ENCODE measurements around the gene NFATC1.

The NFATC1 gene

GRCh38 chr18:79489051-79489898, 93.5 kb downstream of the NFATC1 start:
- TF ChIP-seq CTCF (conservative IDR thresholded peaks at IDR 0.05; ENCODE audit: low read depth, low read length) = no peak
- H3K4me3 ChIP-seq (ENCODE audit: low read length) = no peak overlapping the region
- no peak for DNase-seq (ENCODE audit: low read depth)

GRCh38 chr18:79489899-79490625, 94.3 kb downstream of the NFATC1 start:
- no peak for DNase-seq (ENCODE audit: low read depth)

GRCh38 chr18:79490626-79491041, 94.9 kb downstream of the NFATC1 start:
- no peak overlapping the region for H3K4me3 ChIP-seq (ENCODE audit: low read length)
- DNase-seq (ENCODE audit: low read depth) = no peak
- TF ChIP-seq CTCF (conservative IDR thresholded peaks at IDR 0.05; ENCODE audit: low read depth, low read length) = no peak

More at GRCh38 chr18:79489899-79490625, 94.3 kb downstream of the NFATC1 start:
- no peak overlapping the region for H3K4me3 ChIP-seq (ENCODE audit: low read length)
- no peak for TF ChIP-seq CTCF (conservative IDR thresholded peaks at IDR 0.05; ENCODE audit: low read depth, low read length)

GRCh38 chr18:79491081-79491551, 95.4 kb downstream of the NFATC1 start:
- no peak for DNase-seq (ENCODE audit: low read depth)
- no peak overlapping the region for H3K4me3 ChIP-seq (ENCODE audit: low read length)
- no peak for TF ChIP-seq CTCF (conservative IDR thresholded peaks at IDR 0.05; ENCODE audit: low read depth, low read length)

GRCh38 chr18:79493211-79493800, 97.6 kb downstream of the NFATC1 start:
- no peak for TF ChIP-seq CTCF (conservative IDR thresholded peaks at IDR 0.05; ENCODE audit: low read depth, low read length)
- H3K4me3 ChIP-seq (ENCODE audit: low read length) = no peak overlapping the region
- no peak for DNase-seq (ENCODE audit: low read depth)

GRCh38 chr18:79493801-79494211, 98.1 kb downstream of the NFATC1 start:
- DNase-seq (ENCODE audit: low read depth) = no peak
- TF ChIP-seq CTCF (conservative IDR thresholded peaks at IDR 0.05; ENCODE audit: low read depth, low read length) = no peak
- H3K4me3 ChIP-seq (ENCODE audit: low read length) = no peak overlapping the region
